C1 segment of cervical spinal cord (tissue), 14 donors: ENCODE measurements around the gene ACTN2.

ENCODE experiments used
- DNase-seq, 14 donors: peaks; one replicate each; lab custom pipeline; 2025; lab: John Stamatoyannopoulos, UW

ACTN2 gene

GRCh38 chr1:236691348-236691747 is 5.0 kb downstream of the ACTN2 start:
- no peak for DNase-seq

- DNase-seq, result no peak
Observed at GRCh38 chr1:236692128-236692527, 5.8 kb downstream of the ACTN2 start.

GRCh38 chr1:236692742-236693141 is 6.4 kb downstream of the ACTN2 start:
- peak in 1 of 14 donors; percentile 13 for DNase-seq

- no peak for DNase-seq
Observed at GRCh38 chr1:236699366-236699765, 13.1 kb downstream of the ACTN2 start.

GRCh38 chr1:236700903-236701302 is 14.6 kb downstream of the ACTN2 start:
- DNase-seq, result no peak

- DNase-seq, result no peak
Observed at GRCh38 chr1:236701782-236702181, 15.5 kb downstream of the ACTN2 start.

- no peak for DNase-seq
Observed at GRCh38 chr1:236702791-236703394, 16.6 kb downstream of the ACTN2 start.

- DNase-seq, result no peak
Observed at GRCh38 chr1:236705771-236706170, 19.5 kb downstream of the ACTN2 start.

- DNase-seq, result peak in 1 of 14 donors; percentile 25
Observed at GRCh38 chr1:236706183-236706582, 19.9 kb downstream of the ACTN2 start.

- DNase-seq, result no peak
Observed at GRCh38 chr1:236710328-236710892, 24.1 kb downstream of the ACTN2 start.

GRCh38 chr1:236716160-236716559 is 29.9 kb downstream of the ACTN2 start:
- DNase-seq, result peak in 6 of 14 donors; percentile 9 to 42 (median 32)

GRCh38 chr1:236717811-236718210 is 31.5 kb downstream of the ACTN2 start:
- DNase-seq, result no peak

GRCh38 chr1:236718328-236718727 is 32.0 kb downstream of the ACTN2 start:
- DNase-seq, result no peak

- DNase-seq, result no peak
Observed at GRCh38 chr1:236720206-236720605, 33.9 kb downstream of the ACTN2 start.

GRCh38 chr1:236720611-236721010 is 34.3 kb downstream of the ACTN2 start:
- no peak for DNase-seq

- DNase-seq, result no peak
Observed at GRCh38 chr1:236724049-236724448, 37.8 kb downstream of the ACTN2 start.

GRCh38 chr1:236724506-236724905 is 38.2 kb downstream of the ACTN2 start:
- no peak for DNase-seq

- no peak for DNase-seq
Observed at GRCh38 chr1:236725668-236726067, 39.4 kb downstream of the ACTN2 start.

GRCh38 chr1:236727521-236727920 is 41.2 kb downstream of the ACTN2 start:
- no peak for DNase-seq

- no peak for DNase-seq
Observed at GRCh38 chr1:236728752-236729151, 42.5 kb downstream of the ACTN2 start.

GRCh38 chr1:236733653-236734052 is 47.4 kb downstream of the ACTN2 start:
- DNase-seq, result no peak

- no peak for DNase-seq
Observed at GRCh38 chr1:236734141-236734765, 48.0 kb downstream of the ACTN2 start.

- DNase-seq, result no peak
Observed at GRCh38 chr1:236736761-236737160, 50.5 kb downstream of the ACTN2 start.
